22Rv1 (cell line): Measurements from ENCODE around the gene ADAMTS3.

ENCODE experiments used
- CTCF ChIP-seq: fragments of 450-650 bp; IDR thresholded peaks from 2 replicates; pipeline ENCODE4 v1.5.1; 2017; ENCODE audit warnings: mild to moderate bottlenecking
- ZFX ChIP-seq: fragments of 450-650 bp; IDR thresholded peaks from 2 replicates; pipeline ENCODE4 v1.6.1; 2017; ENCODE audit warnings: antibody characterized with exemption, borderline replicate concordance

GRCh38 chr4:72352711-72353110, 216.3 kb downstream of the ADAMTS3 start:
- no peak for TF ChIP-seq CTCF
- TF ChIP-seq ZFX, result no peak
